GM04504 (cell line): ENCODE data around the gene SKIDA1.

Experiments used
- DNase-seq: peaks from one replicate; pipeline ENCODE4 v3.0.0-alpha.2; 2012; ENCODE audit warnings: low read depth

Gene SKIDA1

DNA sequence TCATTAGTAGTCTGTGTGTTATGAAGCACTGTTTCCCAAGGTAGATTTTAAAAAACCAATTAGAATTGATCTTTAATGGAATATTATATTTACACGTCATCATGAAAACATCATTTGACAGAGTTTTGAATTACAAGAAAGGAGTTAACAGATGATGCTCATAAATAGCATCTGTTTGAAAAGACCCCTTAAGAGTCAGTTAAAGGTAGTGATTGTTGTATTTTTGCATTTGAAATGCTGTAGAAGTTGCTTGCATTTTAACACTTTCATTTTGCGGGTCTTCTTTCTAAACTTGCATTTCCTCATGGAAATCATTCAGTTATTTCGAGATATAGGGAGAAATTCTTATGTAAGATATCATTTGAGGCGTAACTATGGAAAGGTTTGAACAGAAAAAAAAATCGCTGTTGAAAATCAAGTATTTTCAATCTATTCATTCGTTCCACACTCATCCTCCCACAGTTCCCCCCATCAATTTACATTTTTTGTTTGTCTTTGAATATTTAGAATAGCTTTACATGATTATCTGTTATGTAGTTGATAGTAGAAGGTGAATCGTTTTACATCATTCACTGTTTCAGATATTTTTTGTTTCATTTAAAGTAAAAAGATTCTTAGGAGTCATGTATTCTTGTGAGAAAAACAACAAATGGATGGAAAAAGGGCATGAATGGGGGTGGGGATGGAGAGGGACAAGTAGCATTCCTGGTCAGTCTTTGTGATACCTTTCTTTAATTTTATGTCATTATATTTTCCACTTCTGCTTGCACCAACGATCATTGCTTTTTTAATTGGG is 3.0 kb upstream of the SKIDA1 start:
- no peak for DNase-seq

DNA sequence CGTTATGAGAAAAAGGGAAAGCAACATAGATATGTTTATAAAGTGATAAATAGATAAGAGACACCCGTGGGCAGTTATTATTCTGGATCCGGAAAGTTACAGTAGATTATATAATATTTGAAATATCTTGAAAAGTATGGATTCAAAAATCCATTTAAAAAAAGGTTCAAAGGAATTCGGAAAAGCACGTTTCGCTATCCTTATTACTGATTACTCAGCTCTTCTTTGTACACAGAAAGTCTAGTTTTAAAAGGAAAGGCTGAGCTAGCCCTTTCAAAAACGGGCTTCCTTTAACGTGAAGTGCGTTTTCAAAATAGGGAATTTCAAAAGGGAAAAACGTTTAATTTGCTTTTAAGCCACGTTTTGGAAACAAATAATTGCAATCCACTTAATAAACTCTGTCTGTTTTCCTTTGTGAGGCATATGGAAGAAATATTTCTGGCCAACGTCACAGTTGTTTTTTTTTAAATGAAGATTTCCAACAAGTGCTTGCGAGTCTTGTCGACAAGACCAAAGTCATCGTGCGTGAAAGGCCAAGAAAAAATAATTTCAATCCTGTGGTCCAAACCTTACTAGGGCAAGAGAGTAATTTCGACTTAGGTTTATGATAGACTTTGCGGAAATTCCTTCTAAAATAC is 2.2 kb upstream of the SKIDA1 start:
- DNase-seq, result no peak

DNA sequence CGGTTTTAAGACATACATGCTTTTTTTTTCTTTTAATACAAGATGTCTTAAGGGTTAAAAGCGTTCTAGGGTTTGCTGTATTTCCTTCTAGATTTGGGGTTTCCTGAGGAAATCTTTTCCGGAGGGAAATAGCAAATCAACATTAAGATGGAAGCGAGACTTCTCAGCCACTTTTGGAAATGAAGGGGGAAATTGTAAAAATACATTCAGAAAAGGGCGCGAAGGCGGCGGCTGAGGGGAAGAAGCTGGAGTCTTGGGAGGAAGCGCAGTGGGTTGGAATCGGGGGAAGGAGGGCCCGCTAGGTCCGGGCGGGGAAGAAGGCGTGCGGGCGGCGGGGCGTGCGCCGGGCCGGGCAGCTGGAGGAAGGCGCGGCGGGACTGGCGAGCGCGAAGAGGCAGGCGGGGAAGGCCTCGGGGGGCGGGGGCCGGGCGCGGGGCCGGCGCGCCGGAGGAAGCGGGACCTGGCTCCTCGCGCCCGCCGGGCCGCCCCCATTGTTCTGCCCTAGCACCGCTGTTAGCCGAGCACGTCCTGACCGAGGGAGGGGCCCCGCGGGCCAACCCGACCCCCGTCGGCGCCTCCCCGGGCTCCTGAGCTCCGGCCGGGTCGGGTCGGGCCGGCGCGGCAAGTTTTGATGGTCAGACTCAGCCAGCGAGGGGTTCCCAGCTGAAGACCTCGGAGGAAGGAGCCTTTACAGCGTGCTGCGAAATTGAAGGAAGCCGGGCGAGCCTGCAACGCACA is 1.5 kb upstream of the SKIDA1 start:
- no peak for DNase-seq

DNA sequence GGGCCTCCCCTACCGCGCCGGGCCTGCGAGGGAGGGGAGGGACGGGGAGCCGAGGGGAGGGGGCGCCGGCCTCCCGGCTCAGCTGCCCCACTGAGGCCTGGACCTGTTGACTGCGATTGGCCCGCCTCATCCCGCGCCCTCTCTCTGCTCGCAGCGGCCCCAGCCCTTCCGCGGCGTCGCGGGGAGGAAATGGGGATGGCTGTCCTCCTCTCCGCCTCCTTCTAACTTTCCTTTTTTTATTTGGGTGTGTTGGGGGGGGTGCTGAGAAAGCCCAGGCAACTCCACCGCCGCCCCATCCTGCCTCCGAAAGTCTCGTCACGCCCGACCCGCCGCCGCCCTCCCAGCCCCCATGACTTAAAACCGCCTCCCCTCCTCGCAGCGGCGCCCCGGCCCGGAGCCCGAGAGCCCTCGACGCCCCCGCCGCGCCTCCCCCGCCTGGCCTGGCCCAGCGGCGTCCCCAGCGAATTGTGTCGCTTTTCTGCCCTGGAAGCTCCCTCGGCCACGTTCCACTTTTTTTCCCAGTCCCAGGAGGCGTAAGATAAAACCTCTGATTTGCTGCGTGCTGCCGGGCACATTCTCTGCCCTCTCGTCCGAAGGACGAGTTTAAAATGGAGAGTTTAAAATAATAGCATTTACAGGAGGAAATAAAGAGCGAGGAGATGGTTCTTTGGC is 842 bp upstream of the SKIDA1 start:
- DNase-seq, result no peak

DNA sequence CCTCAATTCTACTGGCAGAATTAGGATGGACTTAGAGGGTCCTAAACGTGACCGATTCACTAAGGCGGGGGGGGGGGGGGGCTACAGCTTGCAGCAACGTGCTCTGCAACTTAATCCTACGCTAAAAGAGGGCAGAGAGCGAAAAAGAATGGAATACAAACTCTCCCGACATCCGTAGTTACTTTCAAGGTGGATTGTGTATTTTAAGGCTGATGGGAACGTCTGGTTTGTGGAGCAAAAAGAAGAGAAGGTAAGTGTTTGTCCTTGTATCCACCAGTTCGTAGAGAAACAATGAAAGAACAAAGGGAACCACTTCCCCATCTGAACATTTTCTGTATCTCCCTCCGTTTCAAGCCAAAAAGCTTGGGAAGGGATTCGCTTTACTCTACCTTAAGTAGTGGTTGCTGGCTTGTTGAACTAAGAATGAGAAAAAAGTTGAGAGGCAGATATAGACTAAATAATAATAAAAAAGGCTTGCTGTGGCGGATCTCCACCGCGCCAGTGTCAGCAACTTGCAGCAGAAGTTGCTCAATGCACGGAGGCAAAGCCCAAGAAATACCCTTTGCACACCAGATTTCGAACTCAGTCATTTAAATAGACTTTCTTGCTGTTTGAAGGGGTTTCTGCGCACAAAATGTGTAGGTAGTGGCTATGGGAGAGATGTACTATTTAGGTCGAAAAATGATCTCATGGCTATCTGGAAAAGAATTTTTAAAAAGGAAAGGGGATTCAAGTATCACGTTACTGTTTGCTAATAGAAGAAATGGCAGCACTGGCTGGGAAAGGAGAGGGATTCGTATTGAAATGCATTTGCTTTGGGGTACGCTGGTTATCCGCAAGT is 736 bp downstream of the SKIDA1 start:
- DNase-seq, result no peak

DNA sequence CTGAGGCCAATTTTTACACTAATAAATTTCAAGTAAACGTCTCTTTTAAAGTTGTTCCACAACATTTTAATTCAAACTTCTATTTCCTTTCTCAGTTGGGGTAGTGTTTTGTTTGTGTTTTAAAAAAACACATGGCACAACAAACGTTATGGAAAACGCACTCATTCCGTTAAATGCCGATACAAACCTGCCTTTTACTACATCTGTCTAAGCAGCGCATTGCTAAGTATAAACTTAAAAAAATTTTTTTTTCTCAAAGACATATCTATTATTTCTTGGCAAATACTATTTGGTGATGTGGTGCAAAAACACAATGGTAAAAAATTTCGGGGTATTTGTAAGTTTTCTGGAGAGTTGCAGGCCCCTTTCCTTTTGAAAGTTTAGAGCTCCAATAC is 1.4 kb downstream of the SKIDA1 start:
- DNase-seq, result no peak

DNA sequence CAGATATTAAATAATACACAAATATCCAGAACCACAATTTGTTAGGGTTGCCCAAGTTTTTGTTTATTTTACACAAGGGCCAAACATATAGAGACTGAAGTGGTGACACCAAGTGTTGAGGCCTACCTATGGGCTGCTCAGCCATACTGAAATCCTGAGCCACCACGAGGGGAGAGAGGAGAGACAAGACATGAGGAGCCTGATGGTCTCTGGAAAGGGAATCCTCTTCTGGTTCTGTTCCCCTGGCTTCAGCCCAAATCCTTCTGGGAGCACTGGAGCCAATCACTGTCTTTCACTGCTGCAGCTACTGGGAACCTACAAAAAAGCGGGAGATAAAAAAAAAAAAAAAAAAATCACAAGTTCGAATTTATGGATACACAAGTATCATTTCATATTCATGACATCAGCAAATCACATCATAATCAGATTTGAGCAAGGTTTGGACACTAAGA is 1.9 kb downstream of the SKIDA1 start:
- no peak for DNase-seq

DNA sequence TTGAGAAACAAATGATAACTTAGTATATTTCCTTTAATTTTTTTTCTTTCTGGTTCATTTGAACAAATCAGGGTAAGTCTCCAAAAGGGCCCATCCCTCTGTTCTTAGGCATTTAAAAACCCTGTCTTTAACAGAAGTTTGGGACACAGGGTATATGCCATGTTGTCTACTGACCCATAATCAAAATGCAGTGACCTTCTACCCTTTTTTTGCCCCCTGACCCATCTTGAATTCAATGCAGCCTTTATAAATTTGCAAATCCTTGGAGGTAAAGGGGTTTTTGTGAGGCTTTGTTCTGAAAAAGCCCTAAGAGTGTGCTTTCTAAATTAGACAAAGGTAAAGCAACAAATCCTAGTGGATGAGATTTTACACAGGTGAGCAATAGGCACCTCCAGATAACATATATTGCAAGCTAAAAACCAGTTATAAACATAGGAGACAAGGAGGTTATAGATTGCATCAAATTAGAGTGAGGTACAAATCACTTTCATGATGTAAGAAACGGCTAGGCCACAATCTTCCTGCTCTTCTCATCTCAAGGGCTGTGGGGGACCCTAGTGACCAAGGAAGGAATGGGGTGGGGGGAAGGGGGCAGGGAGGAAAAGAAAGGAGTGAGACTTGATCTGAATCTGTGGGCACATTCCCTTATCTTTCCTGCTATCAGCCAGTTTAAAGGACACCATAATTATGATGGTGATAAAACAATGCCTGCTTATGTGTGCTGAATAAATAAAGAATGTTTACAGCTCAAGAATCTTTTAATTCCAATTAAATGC is 2.7 kb downstream of the SKIDA1 start:
- DNase-seq, result no peak

DNA sequence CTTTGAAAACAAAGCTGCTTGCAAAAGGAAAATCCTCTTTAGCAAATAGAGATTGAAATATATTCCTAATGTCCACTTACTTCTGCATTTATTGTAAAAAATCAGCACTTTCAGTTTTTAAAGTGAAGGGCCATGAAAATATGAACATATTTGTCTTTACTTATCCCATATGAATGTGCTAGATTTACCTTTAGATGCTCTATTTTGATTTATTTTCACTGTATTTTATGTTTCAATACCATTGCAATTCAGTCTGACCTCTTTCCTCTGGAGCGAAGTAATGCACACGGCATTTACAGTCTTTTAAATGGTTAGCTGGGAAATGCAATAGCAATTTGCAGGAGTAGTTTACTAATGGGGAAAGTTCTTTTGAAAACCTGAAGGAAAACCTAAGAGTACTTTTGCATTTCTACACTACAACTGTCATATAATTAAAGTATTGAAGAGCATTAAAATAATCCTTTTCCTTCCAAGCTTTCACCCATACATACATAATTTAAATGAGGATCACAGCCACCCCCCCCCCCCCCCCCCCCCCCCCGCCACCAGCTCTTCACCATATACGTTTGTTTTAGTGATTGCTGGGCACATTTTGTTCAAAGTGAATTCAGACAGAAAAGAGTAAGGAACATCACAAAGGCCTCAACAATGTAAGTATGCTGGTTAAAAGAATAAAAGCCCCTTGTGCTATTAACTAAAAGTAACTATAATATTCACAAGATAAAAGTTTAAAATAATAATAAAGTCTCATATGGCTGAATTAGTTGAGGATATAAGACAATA is 3.5 kb downstream of the SKIDA1 start:
- DNase-seq, result no peak

DNA sequence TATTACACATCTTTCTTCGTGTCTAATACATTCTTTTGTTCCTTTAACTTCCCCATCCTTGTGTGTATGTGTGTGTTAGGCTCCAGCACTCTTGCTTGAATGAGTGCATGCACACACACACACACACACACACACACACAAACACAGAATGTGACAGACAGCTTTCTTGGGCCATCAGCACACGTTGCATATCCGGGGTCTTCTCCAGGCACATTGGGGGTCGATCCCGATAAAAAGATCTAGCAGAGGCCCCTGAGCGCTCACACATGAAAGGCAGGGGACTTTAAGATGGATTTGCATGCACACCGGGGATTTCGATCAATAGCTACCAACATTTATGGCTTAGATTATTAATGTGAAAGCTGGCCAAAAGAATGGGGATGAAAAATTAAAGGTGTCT is 4.5 kb downstream of the SKIDA1 start:
- no peak for DNase-seq

DNA sequence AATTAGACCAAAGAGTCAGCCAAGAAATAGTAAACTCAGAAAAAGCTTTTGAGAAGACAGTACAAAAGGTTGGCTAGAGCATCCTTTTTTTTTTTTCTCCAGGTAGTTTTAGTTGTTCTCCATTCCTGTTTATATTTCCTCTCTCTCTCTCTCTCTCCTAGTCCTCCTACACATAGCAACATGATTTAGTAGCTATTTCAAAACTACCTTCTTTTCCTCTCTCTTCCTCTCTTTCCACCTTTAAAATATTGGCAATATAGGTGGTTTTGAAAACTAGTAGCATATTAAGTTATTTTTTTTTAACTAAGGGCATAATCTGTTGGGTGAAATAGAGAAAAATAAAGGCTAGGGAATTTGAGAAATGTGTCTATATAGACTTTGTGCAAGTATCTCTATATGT is 5.0 kb downstream of the SKIDA1 start:
- no peak for DNase-seq

DNA sequence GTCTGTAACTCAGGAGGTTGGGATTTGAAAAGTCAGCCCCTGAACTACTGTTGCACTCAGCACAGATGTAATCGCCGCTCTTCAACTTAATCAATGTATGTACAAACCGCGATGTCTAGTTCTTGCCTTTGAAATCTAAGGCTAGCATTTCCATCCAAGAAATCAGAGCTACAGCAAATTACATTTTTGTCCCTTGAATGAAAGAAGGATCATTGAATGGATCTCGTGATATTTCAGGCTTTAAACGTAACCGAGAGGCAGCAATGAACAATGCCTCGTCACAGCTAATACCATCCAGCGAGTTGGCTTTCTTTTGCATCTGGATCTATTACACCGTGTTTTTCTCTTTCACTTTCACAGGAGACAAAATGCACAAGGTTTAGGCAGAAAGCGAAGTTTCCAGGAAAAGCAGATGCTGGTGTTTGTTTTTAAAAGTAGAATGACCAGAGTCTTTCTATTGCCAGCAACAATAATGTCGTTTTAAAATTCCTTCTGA is 5.5 kb downstream of the SKIDA1 start:
- DNase-seq, result no peak

DNA sequence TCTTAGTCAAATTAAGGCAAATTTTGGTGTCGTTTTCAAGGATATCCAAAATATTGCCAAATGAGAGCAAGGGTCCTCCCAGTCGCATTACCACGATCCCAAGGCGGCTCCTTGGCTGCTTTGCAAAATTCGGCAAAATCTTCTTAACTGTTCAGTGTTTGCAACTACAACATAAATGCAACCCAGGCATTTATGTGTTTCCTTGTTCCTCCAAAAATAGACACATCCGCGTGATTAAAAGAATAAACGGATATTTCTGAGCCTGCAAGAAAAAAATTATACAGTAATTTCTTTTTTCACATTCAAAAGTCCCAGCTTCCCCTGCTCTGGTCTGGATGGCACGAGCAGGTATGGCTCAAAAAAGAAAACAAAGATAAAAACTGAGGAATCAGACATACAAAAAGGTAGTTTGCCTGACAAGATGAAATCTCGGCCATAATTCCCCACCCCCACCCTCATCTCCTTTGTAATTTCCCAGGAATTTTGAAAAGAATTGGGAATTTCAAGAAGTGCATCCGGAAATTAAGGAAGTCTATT is 6.0 kb downstream of the SKIDA1 start:
- DNase-seq, result no peak

DNA sequence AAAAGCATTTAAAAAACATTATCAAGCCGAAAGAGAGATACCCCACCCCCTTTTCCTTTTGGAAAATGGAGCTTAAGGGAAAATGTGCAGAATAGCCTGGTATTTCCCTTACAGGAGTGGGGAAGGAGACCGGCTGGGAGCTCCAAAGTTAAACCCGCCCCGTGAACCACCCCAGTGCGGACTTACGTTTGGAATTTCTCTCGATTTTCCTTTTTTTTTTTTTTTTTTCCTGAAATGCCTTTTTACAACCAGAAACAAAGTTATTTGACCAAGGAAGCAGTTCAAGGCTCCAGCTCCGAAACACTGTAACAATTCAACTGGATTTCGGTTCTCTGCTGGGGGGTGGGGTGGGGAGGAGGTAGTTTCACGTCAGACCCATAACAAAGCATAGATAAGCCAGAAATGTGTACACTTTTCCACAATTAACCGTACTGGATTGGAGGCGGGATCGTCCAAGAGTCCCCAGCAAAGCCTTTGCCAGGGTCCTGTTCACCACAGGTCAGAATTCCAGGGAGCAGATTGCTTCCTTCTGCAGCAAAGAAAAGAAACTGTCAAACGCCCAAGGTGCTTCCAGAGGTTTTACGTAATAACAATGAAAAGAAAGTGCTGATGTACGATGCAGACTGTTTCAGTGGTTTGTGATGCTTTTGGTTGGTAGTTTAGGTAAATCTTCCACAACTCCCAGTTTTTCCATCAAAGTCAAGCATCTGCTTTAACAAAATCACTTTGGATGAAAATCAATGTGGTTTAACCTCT is 6.7 kb downstream of the SKIDA1 start:
- DNase-seq, result no peak

DNA sequence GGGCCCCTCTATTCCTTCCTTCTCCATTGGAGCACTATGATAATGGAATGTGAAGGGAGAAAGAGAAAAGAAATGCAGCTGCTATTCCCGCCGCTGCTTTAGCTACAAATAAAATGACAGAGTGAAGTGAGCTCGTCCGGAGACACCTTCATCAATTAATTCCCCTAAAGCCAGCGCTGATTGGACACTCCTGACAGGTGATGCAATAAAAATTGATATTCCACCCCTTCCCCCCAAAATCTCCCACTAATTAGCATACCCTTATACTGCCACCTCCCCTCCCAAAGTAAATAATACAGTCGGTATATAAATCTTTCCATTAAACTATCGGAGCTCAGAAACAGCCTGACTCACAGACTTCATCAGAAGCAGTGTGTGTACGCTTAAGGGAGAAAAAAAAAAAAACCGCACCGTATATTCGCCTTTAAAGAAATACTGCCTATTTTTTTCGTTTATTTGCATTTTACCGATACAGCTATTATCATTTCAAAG is 7.3 kb downstream of the SKIDA1 start:
- no peak for DNase-seq

DNA sequence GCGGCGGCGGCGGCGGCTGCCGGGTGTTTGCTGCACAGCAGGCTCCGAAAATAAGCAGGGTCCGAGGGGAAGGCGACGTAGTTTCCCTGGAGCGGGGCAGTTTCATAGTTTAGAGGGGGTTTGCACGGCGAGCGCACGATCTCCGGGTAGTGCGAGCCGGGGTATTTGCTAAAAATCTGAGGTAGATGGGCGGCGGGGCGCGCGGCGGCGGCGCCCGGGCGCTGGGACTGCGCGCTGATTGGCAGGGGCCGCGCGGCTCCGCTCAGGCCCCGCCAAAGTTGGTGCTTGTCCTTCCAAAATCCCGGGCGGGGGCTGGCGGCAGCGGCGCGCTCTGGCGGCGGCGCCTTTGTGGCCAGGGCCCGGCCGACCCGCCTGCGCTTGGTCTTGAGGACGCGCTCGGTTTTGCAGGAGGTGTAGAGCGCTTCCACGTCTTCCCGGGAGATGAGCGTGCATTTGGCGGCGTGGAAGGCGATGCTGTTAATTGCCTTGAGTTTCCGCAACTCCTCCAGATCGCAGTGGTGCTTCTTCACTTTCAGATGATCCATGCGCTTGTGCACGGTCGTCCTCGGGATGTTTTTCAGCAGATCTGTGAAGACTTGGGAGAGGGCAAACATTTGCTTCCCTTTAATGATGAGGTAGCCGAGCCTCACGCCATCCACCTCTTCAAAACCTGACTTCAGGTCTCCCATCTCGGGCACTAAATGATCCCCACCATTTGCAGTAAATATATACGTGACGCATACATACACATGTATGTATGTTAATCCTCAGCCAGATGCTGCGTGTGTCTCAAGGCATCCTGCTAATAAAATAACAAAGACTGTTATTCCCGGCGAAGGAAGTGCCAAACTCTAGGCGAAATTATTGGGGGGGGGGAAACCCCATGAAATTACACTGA is 8.1 kb downstream of the SKIDA1 start:
- DNase-seq, result no peak
